ENCODE results near the gene UBE2I.
"Not testable (repeated sequence)": the region's sequence is repeated elsewhere in the genome, so short reads cannot be mapped to it uniquely, and the experiment has no call there.

Gene UBE2I

DNA sequence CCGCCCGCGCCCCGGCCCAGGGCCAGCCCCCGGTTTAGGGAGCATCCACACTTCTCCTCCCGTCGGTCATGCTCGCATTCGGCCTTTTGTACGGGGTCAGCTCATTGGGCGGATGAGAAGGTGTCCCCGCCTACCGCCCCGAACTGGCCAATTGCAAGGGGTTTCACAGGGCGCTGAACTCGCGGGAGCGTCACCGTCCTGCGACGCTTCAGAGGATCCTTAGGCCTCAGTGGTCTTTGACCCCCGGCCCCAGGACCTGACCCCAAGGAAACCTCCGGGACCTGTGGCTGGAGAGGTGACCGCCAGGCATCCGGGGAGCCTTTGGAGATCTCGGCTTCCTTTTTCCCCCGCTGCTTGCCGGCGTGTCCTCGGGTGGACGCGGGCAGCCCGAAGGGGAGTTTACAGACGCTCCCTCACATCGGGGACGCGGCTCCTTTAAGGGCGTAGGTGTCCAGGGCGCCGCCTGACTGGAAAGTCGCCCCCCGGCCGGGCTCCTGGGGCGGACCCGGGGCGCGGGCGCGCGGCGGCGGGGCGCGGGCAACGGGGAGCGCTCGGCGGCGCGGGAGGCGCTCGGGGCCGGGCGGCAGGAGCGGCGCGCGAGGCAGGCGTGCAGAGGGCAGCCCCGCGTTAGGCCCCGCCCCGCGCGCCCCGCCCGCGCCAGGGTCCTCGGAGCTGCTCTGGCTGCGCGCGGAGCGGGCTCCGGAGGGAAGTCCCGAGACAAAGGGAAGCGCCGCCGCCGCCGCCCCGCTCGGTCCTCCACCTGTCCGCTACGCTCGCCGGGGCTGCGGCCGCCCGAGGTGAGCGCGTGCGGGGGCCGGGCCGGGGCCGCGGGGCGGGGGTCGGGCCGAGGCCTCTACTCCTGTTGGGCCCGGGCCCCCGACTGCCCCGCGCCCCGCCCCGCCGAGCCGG, at the start of gene UBE2I:
TSS of gene UBE2I (plus strand) at position 660 of the 909 bp plus-strand sequence. CDS start 4,395 bp downstream, outside the sequence.
- in situ Hi-C loops (cut with HindIII; ENCODE audit: low sequenced_read_pairs) = no loop called here

DNA sequence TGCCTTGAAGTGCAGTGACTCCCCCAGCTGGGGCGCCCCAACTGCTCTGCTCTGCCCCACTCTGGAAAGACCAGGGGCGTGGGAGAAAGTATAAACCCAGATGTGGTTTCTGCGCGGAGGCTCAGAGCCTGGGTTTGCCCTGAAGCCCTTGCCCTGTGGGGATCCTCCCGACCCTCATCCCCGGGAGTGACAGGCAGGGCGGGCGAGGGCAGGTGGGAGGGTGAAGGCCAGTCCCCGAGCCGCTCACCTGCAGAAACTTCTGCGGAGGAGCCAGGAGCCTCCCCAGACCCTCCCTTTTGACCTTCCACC, 49.7 kb upstream of the UBE2I start:
- in situ Hi-C loops (cut with HindIII; ENCODE audit: low sequenced_read_pairs) = no loop called here

DNA sequence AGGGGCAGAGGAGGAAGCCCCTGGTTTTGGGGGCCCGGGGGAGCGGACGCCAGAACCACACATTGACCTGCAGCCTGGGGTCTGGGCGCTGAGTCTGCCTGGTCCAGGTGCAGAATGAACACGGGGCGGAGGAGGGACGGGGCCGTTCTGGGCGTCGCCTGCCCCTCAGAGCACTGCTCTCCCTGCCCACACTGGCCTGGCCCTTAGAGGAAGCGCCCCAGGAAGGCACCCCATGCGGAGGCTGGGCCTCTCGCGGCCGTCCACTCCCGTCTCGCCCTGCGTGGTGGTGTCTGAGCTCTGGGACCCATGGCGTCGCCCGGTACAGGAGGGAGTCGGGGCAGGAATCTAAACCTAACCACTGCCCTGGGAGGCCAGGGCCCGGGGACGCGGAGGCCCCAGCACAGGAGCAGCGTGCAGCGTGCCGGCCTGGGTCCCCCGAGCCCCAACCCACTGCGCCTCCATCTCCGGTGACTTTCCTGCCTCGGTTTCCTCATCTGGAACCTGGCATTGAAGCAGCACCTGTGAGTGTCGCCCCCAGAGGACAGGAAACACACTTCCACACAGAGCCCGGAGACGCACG, 49.2 kb upstream of the UBE2I start:
- in situ Hi-C loops (cut with HindIII; ENCODE audit: low sequenced_read_pairs) = no loop called here

DNA sequence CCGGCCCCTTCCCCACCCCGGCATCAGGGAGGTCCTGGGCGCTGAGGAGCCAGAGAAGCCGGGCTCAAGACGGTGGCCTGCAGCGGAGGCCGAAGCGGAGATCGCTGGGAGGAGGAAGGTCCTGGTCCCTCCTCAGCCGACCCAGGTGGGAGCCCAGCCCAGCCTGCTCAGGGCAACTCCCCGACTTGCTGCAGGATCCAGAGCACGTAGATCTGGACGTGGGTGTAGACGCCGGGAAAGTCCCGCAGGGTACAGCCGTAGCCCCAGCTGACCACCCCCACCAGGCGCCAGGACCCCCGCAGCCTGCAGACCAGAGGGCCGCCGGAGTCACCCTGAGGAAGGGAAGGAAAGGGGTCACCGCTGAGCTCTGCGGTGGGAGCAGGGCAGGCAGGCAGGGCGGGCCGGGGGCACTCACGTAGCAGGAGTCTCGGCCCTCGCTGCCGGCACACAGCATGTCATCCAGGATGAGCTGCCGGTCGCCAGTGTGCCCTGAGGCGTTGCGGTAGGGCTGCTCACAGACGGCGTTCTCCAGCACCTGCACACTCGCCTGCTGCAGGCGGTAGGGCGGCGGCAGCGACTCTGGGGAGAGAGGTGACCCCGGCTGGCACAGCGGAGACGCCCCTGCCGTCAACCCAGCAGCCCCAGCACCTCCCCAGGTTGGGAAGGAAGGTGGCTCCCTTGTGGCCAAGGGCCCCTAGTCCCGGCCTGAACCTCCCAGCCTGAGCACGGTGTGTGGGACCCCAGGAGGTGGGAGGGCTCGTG, 48.1 kb upstream of the UBE2I start:
- in situ Hi-C loops (cut with HindIII; ENCODE audit: low sequenced_read_pairs) = no loop called here

DNA sequence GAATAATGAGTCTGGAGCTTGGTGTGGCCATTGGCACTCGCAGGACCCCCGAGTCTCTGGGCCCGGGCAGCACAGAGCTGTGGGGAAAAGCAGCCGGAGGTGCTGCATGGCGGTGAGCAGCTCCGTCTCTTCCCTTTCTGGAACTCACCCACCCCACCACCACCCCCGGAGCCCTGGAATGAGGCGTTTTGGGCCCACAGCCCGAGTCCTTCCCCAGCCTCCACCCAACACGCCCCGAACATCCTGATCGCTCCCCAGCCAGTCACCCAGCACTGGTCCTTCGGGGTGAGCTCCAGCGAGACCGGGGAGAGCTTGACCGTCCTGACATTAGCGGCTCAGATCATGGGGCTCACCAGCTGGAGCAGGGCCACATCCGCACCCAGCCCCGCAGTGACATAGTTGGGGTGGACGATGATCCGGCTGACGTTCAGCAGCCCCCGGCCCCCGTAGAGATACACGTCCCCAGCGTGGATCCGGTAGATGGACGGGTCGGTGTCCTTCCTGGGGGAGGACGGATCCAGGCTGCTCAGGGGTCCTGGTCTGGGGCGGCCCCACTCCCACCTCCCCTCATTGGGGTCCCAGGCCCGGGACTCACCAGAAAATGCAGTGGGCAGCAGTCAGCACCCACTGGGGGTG, 47.1 kb upstream of the UBE2I start:
- in situ Hi-C loops (cut with HindIII; ENCODE audit: low sequenced_read_pairs) = no loop called here

DNA sequence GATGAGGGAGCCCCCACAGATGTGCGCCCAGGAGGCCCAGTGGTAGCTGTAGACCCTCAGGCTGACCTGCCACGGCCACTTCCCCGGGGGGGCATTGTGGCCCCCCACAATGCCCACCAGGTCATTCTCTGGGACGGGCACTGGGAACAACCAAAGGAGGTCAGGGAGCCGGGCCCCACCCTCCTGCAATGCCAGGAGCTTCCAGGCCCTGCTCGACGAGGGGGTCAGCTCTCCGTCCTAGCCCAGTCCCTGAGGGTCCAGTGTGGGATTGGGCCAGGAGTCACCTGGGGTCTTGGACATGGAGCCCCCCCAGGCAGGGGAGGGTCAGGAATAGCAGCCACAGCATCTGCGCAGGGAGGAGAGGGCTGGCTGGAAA, 46.6 kb upstream of the UBE2I start:
- in situ Hi-C loops (cut with HindIII; ENCODE audit: low sequenced_read_pairs) = no loop called here

DNA sequence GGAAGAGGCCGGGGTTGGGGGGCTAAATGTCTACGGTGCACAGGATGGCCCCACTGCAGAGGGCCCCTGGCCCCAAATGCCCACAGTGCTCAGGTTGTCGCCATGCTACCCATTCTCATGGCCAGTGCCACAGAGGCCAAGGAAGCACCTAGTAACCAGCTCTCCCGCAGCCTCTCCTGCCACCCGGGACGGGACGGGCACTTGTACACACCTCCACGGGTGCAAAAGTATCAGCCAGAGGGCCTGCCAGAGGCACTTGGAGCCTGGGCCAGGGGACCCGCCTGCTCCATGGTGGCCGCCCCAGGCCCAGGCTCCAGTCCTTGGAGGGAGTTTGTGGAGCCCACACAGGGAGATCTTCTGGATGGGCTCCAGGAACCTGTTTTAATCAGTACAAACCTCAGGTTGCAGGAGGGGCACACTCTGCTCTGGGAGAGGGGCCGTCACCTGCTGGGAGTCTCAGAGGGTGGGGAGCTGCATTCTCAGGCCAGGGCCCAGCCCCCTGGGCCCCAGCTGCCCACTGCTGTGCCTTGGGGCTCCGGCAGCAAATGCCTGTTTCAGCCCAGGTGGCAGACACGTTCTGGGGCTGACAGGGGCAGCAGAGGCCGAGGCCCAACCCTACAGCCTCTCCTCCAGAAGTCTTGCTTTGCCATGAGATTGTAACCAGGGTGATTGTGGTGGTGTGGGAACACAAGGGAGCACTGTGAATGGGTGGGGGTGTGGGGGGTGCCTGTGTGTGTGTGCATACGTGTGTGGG, 45.7 kb upstream of the UBE2I start:
- in situ Hi-C loops (cut with HindIII; ENCODE audit: low sequenced_read_pairs) = no loop called here

DNA sequence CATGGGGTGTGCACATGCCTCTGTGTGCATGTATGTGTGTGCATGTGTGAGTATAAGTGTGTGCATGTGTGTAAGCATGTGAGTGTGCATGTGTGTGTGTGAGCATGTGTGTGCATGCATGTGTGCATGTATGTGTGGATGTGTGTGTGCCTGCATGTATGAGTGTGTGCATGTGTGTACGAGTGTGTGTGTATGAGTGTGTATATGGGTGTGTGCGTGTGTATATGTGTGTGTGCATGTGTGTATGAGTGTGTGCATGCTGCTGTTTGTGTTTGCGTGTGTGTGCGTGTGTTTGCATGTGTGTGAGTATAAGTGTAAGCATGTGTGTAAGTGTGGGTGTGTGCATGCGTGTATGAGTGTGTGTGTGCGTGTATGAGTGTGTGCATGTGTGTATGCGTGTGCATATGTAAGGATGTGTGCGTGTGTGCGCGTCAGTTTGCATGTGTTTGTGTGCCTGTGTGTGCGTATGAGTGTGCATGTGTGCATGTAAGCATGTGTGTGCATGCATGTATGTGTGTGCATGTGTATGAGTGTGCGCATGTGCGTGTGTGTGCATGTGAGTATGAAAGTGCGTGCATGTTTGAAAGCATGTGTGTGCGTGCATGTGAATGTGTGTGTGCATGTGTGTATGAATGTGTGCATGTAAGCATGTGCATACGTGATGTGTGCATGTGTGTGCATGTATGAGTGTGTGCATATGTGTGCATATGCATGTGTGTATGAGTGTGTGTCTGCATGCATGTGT, 44.9 kb upstream of the UBE2I start:
- in situ Hi-C loops (cut with HindIII; ENCODE audit: low sequenced_read_pairs) = no loop called here

DNA sequence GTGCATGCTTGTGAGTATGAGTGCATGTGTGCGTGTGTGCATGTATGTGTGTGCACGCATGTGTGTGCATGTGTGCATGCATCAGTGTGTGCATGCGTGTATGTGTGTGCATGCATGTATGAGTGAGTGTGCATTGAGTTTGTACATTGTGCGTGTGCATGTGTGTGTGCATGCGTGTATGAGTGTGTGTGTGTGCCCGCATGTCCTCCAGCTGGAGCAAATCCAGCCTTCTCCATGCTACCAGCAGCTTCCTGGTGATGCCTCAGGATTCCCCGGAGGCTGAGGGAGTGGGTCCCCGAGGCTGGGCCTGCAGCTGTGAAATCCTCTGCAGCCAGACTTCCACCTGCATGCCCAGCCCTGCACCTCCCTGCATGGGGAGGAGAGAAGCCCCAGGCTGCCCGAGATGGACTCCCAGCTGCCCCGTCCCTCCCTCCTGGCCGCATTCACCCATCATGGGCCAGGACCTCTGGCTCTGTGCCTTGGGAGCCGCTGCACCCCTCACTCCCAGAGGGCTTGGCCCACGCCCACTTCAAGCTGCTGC, 44.3 kb upstream of the UBE2I start:
- in situ Hi-C loops (cut with HindIII; ENCODE audit: low sequenced_read_pairs) = no loop called here

DNA sequence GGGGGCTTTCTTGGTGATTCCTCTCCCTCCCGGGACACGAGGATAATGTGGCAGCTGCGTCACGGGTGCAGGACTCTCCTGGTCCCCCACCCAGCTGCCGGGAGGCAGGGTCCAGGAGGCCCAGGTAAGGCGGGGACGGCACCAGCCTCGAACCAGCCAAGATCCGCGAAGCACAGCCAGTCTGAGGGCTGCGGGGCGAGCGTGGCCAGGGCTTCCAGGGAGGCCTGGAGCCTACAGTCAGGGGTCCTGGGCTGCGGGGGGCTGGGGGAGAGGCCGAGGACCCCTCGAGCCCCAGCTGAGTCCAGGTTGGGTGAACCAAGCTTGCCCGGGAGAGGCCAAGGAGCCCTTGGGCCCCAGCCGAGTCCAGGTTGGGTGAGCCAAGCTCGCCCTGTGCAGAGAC, 43.6 kb upstream of the UBE2I start:
- in situ Hi-C loops (cut with HindIII; ENCODE audit: low sequenced_read_pairs) = no loop called here

DNA sequence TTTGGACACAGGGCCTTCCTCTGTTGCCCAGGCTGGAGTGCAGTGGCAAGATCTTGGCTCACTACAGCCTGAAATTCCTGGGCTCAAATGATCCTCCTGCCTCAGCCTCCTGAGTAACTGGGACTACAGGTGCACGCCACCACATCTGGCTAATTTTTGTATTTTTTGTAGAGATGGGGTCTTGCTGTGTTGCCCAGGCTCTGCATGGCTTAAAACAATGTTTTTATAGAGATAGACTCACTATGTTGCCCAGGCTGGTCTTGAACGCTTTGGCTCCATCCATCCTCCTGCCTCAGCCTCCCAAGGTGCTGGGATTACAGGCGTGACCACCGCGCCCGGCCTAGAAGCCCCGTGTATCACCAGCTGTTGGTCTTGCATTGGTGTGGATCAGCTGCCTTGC, 40.0 kb upstream of the UBE2I start:
- in situ Hi-C loops (cut with HindIII; ENCODE audit: low sequenced_read_pairs) = not testable (repeated sequence)

DNA sequence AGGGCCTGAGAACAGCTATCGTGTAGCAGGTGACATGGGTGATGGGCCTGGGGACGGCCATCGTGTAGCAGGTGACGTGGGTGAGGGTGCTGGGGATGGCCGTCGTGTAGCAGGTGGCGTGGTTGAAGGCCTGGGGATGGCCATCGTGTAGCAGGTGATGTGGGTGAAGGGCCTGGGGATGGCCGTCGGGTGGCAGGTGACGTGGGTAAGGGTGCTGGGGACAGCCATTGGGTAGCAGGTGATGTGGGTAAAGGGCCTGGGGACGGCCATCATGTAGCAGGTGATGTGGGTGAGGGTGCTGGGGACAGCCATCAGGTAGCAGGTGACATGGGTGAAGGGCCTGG, 38.1 kb upstream of the UBE2I start:
- in situ Hi-C loops (cut with HindIII; ENCODE audit: low sequenced_read_pairs) = no loop called here

DNA sequence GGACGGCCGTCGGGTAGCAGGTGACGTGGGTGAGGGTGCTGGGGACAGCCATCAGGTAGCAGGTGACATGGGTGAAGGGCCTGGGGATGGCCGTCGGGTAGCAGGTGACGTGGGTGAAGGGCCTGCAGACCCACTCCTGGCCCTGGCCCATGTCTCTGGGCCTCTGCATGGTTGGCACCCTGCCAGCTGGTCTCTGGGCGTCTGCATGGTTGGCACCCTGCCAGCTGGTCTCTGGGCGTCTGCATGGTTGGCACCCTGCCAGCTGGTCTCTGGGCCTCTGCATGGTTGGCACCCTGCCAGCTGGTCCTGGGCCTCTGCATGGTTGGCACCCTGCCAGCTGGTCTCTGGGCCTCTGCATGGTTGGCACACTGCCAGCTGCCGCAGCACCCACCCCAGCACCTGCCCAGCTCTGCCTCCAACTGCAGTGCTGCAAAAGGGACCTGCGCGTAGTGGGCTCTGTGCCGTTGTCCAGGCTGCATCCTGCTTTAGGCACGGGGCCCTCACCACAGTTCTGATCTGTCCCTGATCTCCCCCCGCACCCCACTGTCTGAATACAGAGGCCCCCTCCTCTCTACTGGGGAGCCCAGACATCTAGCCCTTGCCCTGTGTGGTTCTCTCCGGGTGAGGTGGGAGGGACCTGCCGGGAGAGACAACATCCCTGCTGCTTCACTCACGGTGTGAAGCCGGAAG, 37.6 kb upstream of the UBE2I start:
- in situ Hi-C loops (cut with HindIII; ENCODE audit: low sequenced_read_pairs) = not testable (repeated sequence)

DNA sequence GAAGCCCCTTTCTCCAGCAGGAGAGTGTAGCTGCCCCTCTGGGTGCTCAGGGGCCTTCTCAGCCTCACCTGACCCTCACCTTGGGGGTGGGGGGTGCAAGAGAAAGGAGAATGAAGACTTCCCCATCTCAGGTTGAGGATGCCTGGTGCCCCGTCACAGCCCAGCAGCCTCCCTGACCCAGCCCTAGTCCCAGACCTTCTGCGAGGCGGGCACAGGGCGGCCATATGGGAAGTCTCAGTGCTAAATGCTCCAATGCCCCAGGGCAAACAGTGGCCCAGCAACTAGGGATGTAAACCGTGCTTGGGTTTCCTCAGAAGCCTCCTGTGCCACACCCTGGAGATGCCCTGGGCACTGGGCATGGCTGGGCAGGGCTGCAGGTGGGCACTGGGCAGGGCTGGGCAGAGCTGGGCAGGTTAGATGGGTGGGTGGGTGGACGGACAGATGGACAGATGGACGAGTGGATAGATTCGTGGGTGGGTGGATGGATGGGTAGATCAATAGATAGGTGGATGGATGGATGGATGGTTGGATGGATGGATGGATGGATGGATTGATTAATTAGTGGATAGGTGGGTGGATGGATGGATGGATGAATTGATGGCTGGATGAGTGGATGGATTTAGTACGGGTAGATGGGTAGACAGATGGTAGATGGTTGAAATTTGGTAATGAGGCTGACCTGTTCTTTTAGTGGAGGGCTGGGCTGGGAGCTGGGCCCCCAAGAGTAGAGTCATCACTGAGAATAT, 36.8 kb upstream of the UBE2I start:
- in situ Hi-C loops (cut with HindIII; ENCODE audit: low sequenced_read_pairs) = no loop called here

DNA sequence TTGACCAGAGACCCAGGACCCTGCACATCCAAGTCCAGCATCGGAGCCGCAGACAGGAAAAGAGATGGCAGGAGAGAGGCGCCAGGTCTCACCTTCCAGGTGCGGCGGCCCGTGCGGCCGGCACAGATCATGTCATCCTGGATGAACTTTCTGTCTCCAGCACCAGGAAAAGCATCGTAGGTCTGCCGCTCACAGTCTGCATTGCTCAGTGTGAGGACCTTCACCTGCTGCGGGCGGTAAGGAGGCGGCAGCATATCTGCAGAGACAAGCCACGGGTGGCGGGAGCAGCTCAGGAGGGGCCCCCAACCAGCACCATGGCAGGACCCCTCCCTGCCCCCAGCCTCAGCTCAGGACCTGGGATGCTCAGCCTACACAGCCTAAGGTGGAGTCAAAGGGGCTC, 35.6 kb upstream of the UBE2I start:
- in situ Hi-C loops (cut with HindIII; ENCODE audit: low sequenced_read_pairs) = no loop called here

DNA sequence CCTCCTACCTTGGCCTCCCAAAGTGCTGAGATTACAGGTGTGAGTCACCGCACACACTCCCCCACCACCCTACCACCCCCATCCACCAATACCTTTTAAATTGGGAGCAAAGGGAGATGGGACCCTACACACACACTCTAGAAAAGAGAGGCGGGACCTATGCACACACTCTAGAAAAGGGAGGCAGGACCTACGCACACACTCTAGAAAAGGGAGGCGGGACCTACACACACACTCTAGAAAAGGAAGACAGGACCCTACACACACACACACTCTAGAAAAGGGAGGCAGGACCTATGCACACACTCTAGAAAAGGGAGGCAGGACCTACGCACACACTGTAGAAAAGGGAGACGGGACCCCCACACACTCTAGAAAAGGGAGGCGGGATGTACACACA, 34.7 kb upstream of the UBE2I start:
- in situ Hi-C loops (cut with HindIII; ENCODE audit: low sequenced_read_pairs) = loop anchor here (25.0 kb wide), 2 partner anchors 113 to 287 kb away; partner anchors contain the start of gene SOX8

DNA sequence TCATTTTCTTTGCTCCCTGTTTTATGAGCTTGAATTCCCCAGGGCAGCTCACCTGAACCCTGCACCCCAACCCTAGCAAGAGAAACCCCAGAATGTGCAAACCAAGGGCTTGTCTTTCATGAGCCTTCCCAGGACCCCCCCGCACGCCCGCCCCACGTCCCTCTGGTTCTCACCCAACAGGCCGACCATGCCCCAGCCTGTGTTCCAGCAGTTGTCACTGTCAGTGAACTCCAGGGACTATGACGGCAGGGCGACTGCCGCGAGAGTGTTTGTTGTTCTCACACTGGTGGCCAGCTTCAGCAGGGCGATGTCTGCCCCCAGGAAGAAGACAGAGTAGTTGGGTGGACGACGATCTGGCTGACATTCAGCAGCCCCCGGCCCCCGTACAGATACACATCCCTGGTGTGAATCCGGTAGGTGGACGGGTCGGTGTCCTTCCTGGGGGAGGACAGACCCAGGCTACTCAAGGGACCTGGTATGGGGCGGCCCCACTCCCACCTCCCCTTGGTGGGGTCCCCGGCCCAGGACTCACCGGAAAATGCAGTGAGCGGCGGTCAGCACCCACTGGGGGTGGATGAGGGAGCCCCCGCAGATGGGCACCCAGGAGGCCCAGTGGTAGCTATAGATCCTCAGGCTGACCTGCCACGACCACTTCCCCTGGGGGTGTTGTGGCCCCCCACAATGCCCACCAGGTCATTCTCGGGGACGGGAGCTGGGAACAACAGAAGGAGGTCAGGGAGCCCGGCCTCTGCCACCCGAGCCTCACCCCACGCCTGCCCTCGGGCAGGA, 33.5 kb upstream of the UBE2I start:
- in situ Hi-C loops (cut with HindIII; ENCODE audit: low sequenced_read_pairs) = loop anchor here (25.0 kb wide), 2 partner anchors 111 to 289 kb away; partner anchors contain the start of gene SOX8

DNA sequence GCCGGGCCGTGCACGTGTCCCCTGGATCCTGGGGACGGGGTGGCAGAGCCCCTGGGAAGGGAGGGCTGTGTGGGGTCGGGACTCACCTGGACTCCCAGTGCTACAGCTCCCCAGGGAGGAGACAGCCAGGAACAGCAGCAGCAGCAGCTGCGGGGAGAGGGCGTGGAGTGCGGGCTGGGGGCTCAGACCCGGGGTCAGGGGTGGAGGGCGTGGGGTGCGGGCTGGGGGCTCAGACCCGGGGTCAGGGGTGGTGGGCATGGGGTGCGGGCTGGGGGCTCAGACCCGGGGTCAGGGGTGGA, 32.9 kb upstream of the UBE2I start:
- in situ Hi-C loops (cut with HindIII; ENCODE audit: low sequenced_read_pairs) = loop anchor here (25.0 kb wide), 2 partner anchors 111 to 289 kb away; partner anchors contain the start of gene SOX8
